AG09309 (cell line): Measurements from ENCODE around the gene CPNE1.

Experiments
- DNase-seq: peaks from one replicate; pipeline ENCODE4 v3.0.0-alpha.2; 2010; ENCODE audit warnings: low read depth
- H3K4me3 ChIP-seq: 2 replicates; pipeline ENCODE4 v1.5.1; 2011; ENCODE audit warnings: mild to moderate bottlenecking, low read depth, low read length, moderate library complexity; ENCODE audit not compliant: control insufficient read depth
- CTCF ChIP-seq: IDR thresholded peaks from 2 replicates; pipeline ENCODE4 v1.5.1; 2011; ENCODE audit warnings: mild to moderate bottlenecking, low read depth, low read length, inconsistent platforms; ENCODE audit not compliant: insufficient read depth, control insufficient read depth; ENCODE audit errors: missing control alignments

Gene CPNE1

GRCh38 chr20:35643045-35643444 lies 21.7 kb downstream of the CPNE1 start:
- no peak for DNase-seq
- no peak overlapping the region for H3K4me3 ChIP-seq
- no peak for TF ChIP-seq CTCF

- DNase-seq = no peak
- H3K4me3 ChIP-seq = no peak overlapping the region
- no peak for TF ChIP-seq CTCF
These were observed 23.0 kb downstream of the CPNE1 start for GRCh38 chr20:35641743-35642142.

GRCh38 chr20:35640724-35641123 lies 24.0 kb downstream of the CPNE1 start:
- TF ChIP-seq CTCF = no peak
- no peak overlapping the region for H3K4me3 ChIP-seq
- DNase-seq = no peak

- no peak overlapping the region for H3K4me3 ChIP-seq
- TF ChIP-seq CTCF = no peak
- DNase-seq = no peak
These were observed 25.9 kb downstream of the CPNE1 start for GRCh38 chr20:35638751-35639150.

- no peak for TF ChIP-seq CTCF
- no peak overlapping the region for H3K4me3 ChIP-seq
- no peak for DNase-seq
These were observed 27.4 kb downstream of the CPNE1 start for GRCh38 chr20:35637276-35637675.

- H3K4me3 ChIP-seq = no peak overlapping the region
- no peak for TF ChIP-seq CTCF
- no peak for DNase-seq
These were observed 28.6 kb downstream of the CPNE1 start for GRCh38 chr20:35636095-35636494.

DNA sequence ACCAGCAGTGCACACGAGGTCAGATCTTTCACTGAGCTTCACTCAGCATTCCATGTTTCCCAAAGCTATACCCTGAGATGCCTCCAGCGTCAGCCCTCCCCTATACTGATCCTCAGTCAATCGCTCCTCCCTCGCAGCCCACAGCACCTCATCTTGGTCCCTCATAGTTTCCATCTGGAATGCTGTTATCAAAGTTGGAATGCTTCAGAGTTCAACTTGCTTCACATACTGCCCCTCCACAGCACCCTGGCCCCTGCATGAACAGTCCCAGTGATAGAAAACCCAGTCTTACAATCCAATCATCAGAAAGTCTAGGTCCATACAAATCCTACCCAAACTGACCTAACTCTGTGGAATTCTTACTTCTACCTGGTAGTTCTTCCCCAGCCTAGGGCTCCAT lies 29.0 kb downstream of the CPNE1 start:
- TF ChIP-seq CTCF = no peak
- no peak for DNase-seq
- no peak overlapping the region for H3K4me3 ChIP-seq
